ENCODE data around the gene FAM131C. TPM values are rescaled to one million over a fixed set of nuclear protein-coding genes. Genes with fewer than 3 reads are reported as not detected.

FAM131C gene
- total RNA-seq, 2 donors from 2014 or later, result 0.66 to 2.5 TPM

DNA sequence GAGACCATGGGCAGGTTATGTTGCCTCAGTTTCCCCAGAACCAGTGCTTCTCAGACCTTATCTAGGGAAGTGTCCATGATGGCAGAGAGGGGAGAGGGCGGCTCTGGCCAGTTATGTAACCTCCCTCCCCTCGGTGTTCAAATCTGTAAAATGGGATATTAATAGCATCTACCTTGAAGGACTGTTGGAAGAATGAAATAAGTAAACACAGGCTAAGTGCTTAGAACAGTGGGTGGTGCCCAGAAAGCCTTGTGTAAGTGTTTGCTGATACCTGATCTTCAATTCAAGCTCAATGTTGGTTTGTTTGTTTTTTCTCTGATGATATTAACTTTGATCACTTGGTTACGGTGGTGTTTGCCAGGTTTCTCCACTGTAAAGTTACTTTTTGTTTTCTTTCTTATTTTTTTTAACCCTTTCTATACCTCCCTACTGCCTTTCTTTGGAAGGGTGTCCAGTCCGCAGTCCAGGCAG, 47.5 kb upstream of the FAM131C start:
- H3K9me3 ChIP-seq (ENCODE audit: control insufficient read depth, low read length), result no peaks in the 10 kb centered on the region
- peak overlapping the region; percentile 75 for H3K27ac Mint-ChIP-seq

DNA sequence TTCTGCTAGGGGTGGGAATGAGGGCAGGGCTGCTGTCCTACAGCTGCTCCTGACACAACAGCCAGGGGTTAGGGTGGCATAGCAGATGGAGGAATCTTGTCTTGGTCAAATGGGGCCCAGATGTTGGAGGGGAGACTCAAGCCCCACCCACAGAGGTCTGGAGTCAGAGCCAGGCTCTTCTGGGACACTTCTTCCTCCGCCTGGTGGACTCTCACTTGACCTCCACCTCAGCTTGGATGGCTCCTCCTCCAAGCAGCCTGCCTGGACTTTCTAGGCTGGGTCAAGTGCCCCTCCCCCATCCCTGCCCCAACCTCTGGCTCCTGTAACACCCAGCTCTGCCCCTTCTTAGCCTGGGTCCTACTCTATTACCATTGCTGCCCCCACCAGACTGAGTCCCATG, 47.0 kb upstream of the FAM131C start:
- peak; percentile 88 for DNase-seq
- peaks cover 25% of the 10 kb centered on the region for H3K4me1 ChIP-seq (ENCODE audit: control insufficient read depth, insufficient read depth, low read length)
- no peak overlapping the region for H3K27ac ChIP-seq (ENCODE audit: low read depth, low read length)
- H3K4me3 ChIP-seq (ENCODE audit: low read length), result no peak overlapping the region
- WGBS, 2 experiments (ENCODE audit: insufficient coverage in 1 of 2, insufficient read length in 1 of 2), result 88 to 94% methylated on average over 1 of the region's 1 CpG
- Mint-ChIP-seq H3K9me3 (no peaks in the 10 kb centered on the region), H3K4me3 (no peak overlapping the region), H3K4me1 (peaks cover 66% of the 10 kb centered on the region), H3K36me3 (ENCODE audit: low read depth) (peaks cover 21% of the 10 kb centered on the region), H3K27me3 (ENCODE audit: insufficient read depth) (no peaks in the 10 kb centered on the region), H3K27ac (peak overlapping the region; percentile 39)
- TF ChIP-seq, protein P1, sequence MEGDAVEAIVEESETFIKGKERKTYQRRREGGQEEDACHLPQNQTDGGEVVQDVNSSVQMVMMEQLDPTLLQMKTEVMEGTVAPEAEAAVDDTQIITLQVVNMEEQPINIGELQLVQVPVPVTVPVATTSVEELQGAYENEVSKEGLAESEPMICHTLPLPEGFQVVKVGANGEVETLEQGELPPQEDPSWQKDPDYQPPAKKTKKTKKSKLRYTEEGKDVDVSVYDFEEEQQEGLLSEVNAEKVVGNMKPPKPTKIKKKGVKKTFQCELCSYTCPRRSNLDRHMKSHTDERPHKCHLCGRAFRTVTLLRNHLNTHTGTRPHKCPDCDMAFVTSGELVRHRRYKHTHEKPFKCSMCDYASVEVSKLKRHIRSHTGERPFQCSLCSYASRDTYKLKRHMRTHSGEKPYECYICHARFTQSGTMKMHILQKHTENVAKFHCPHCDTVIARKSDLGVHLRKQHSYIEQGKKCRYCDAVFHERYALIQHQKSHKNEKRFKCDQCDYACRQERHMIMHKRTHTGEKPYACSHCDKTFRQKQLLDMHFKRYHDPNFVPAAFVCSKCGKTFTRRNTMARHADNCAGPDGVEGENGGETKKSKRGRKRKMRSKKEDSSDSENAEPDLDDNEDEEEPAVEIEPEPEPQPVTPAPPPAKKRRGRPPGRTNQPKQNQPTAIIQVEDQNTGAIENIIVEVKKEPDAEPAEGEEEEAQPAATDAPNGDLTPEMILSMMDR (conservative IDR thresholded peaks at IDR 0.05), result no peak
- H3K27me3 ChIP-seq (ENCODE audit: control insufficient read depth, insufficient read depth, low read length, poor library complexity, severe bottlenecking), result no peaks in the 10 kb centered on the region
- no peaks in the 10 kb centered on the region for H3K9me3 ChIP-seq (ENCODE audit: control insufficient read depth, low read length)
- H3K36me3 ChIP-seq (ENCODE audit: control insufficient read depth, insufficient read depth, low read length), result peaks cover 27% of the 10 kb centered on the region
- no peak overlapping the region for H3K9ac ChIP-seq (ENCODE audit: extremely low read depth, low read length, poor library complexity, severe bottlenecking)

More for the DNA sequence above, 47.5 kb upstream of the FAM131C start:
- H3K4me3 Mint-ChIP-seq, result no peak overlapping the region
- no peak for DNase-seq
- peaks cover 62% of the 10 kb centered on the region for H3K4me1 Mint-ChIP-seq
- Histone ChIP-seq H3K4me1 (ENCODE audit: control insufficient read depth, insufficient read depth, low read length) (peaks cover 25% of the 10 kb centered on the region), H3K27me3 (ENCODE audit: control insufficient read depth, insufficient read depth, low read length, poor library complexity, severe bottlenecking) (no peaks in the 10 kb centered on the region), H3K4me3 (ENCODE audit: low read length) (no peak overlapping the region), H3K36me3 (ENCODE audit: control insufficient read depth, insufficient read depth, low read length) (peaks cover 33% of the 10 kb centered on the region), H3K9ac (ENCODE audit: extremely low read depth, low read length, poor library complexity, severe bottlenecking) (no peak overlapping the region), H3K27ac (ENCODE audit: low read depth, low read length) (no peak overlapping the region)
- TF ChIP-seq, protein P1 (conservative IDR thresholded peaks at IDR 0.05), result no peak
- no peaks in the 10 kb centered on the region for H3K9me3 Mint-ChIP-seq
- 79 to 93% methylated on average over 2 to 4 of the region's 4 CpGs for WGBS, 2 experiments (ENCODE audit: insufficient coverage in 1 of 2, insufficient read length in 1 of 2)
- H3K27me3 Mint-ChIP-seq (ENCODE audit: insufficient read depth), result no peaks in the 10 kb centered on the region
- peaks cover 25% of the 10 kb centered on the region for H3K36me3 Mint-ChIP-seq (ENCODE audit: low read depth)

DNA sequence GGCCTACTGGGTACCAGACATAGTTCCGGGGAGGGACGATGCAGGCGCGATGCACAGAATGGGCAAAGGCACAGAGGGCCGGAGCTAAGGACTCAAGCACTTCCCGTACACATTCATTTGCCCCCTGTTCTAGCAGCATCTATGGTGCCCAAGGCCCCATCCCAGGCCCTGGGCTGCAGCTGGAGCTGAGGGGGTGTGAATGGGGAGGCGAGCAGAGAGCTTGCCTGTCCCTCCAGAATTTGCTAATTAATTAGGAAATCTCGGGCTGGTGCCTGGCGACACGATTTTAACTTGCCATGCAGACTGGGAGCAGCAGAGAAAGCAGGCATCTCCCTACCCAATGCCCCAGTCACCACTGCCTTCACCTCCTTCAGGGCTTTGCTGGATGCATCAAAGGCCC, 46.5 kb upstream of the FAM131C start:
- no peaks in the 10 kb centered on the region for H3K27me3 Mint-ChIP-seq (ENCODE audit: insufficient read depth)
- H3K36me3 Mint-ChIP-seq (ENCODE audit: low read depth), result peaks cover 19% of the 10 kb centered on the region
- no peak overlapping the region for H3K27ac ChIP-seq (ENCODE audit: low read depth, low read length)
- H3K4me3 Mint-ChIP-seq, result no peak overlapping the region
- no peaks in the 10 kb centered on the region for H3K27me3 ChIP-seq (ENCODE audit: control insufficient read depth, insufficient read depth, low read length, poor library complexity, severe bottlenecking)
- peaks cover 23% of the 10 kb centered on the region for H3K36me3 ChIP-seq (ENCODE audit: control insufficient read depth, insufficient read depth, low read length)
- no peaks in the 10 kb centered on the region for H3K9me3 ChIP-seq (ENCODE audit: control insufficient read depth, low read length)
- TF ChIP-seq, protein P1 (conservative IDR thresholded peaks at IDR 0.05), result no peak
- peak overlapping the region; percentile 65 for H3K27ac Mint-ChIP-seq
- peaks cover 71% of the 10 kb centered on the region for H3K4me1 Mint-ChIP-seq
- H3K9me3 Mint-ChIP-seq, result no peaks in the 10 kb centered on the region
- peaks cover 28% of the 10 kb centered on the region for H3K4me1 ChIP-seq (ENCODE audit: control insufficient read depth, insufficient read depth, low read length)
- DNase-seq, result peak; percentile 59
- WGBS, 2 experiments (ENCODE audit: insufficient coverage in 1 of 2, insufficient read length in 1 of 2), result 90 to 91% methylated on average over 6 to 10 of the region's 10 CpGs
- H3K9ac ChIP-seq (ENCODE audit: extremely low read depth, low read length, poor library complexity, severe bottlenecking), result no peak overlapping the region
- no peak overlapping the region for H3K4me3 ChIP-seq (ENCODE audit: low read length)
